ENCODE measurements around the gene KCNQ1.

The KCNQ1 gene

DNA sequence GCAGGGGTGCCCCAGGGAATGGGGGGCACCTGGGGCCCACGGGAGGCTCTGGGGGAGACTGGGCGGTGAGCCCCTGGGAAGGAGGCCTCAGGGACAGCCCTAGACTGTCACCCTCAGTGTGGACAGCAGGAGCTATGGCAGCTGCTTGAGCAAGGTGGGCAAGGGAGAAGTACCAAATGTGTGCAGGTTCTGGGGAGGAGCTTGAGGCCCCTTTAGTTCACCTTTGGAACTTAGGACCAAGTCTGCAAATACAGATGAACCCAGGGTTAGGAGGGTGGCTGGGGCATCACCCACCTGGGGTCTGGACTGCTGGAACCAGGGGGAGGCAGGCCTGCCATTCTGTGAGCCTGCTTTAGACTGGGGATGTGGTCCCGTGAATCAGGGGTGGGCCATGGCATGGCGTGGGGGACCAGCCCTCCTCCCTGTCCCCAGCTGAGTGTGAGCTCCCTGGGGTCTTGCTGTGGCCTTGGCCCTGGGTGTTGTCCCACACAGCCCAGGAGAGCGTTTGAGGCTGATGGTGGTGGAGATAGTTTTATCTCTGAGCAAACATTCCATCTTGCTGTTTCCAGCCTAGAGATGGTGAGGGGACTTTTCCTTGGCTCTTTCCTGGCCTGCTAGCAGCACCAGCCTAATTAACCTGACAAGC, 122.3 kb downstream of the KCNQ1 start:
- DNase-seq (ENCODE audit: low read depth, low spot score), result no peak

DNA sequence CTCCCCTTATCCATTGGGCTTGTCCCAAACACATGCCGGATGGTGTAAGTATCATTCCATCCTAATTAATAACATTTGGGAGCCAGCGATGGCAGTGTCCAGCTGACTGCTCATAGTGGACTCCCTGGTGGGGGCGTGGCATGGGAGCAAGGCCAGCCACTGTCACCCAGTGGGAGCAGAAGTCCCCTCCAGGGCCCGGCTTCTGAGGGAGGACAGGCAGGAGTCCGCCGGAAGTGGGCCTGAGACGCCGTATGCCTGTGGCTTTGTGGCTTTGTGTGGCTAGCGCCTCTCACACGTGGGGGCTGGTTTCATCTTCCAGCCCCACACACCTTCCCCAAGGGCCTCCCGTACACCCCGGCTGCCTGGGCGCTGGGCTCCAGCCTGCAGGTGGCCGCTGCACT, 124.5 kb downstream of the KCNQ1 start:
- DNase-seq (ENCODE audit: low read depth, low spot score), result no peak

DNA sequence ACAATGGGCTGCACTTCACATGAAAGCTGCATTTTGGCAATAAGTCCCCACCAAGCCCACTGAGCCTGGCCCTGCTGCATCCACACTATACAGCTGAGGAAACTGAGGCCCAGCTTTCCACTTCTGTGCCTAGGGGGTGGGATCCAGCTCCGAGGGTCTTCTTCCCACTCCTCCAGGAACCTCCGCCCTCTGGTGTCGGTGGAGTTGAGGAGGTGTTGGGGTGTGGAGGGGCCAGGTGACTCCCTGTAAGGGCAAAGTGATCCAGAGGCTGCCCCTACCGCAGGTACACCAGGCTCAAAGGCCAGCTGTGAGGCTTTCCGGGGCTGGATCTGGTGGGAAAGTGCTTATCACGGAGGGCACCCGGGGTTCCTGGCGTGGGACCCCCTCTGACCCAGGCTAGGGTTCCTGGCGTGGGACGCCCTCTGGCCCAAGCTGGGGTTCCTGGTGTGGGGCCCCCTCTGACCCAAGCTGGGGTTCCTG, 125.0 kb downstream of the KCNQ1 start:
- DNase-seq (ENCODE audit: low read depth, low spot score), result no peak

DNA sequence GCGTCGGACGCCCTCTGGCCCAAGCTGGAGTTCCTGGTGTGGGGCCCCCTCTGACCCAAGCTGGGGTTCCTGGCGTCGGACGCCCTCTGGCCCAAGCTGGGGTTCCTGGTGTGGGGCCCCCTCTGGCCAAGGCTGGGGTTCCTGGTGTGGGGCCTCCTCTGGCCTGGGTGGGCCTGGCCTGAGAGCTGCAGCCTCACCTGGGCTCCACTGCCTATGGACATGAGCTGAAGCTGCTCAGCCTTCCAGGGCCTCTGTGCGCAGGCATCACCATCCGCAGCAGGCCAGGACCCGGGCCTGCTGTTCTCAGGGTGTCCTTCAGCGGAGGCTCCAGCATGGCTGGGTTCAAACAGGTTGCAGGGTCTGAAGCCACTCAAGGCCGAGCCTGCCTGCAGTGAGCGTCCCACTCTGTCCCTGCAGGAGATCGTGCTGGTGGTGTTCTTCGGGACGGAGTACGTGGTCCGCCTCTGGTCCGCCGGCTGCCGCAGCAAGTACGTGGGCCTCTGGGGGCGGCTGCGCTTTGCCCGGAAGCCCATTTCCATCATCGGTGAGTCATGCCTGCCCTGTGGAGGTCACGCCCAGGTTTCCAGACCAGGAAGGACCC, 125.5 kb downstream of the KCNQ1 start:
- DNase-seq (ENCODE audit: low read depth, low spot score), result no peak

GRCh38 chr11:2570841-2571597, 126.2 kb downstream of the KCNQ1 start:
- DNase-seq (ENCODE audit: low read depth, low spot score), result no peak

GRCh38 chr11:2571598-2572281, 126.9 kb downstream of the KCNQ1 start:
- no peak for DNase-seq (ENCODE audit: low read depth, low spot score)

DNA sequence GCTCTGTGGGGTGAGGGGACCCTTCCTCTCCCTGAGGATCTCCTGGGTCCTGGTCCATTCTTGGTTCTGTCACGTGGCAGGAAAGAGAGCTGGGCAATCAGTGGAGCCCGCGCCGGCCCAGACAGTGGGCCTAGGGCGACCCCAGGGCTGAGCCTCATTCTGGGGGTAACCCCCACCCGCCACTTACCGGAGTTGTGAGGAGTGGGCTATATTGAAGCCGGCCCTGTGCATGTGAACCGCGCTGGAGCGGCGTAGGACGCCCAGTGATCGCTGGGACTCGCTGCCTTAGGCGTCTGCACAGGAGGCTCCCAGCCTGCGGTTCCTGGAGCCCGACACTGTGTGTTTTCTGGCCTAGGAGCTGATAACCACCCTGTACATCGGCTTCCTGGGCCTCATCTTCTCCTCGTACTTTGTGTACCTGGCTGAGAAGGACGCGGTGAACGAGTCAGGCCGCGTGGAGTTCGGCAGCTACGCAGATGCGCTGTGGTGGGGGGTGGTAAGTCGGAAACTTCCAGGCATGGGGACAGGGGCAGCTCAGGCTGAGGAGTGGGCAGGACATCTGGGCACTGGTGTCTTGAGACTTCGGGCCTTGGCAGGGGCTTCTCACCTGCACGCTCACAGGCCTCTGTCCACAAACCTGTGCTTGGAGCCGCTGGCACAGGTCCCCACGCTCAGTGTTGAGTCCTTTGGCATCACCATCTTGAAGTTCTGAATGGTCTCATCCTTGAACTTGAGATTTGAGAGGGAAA, 127.9 kb downstream of the KCNQ1 start:
- DNase-seq (ENCODE audit: low read depth, low spot score), result no peak

GRCh38 chr11:2573240-2574042, 128.6 kb downstream of the KCNQ1 start:
- no peak for DNase-seq (ENCODE audit: low read depth, low spot score)

GRCh38 chr11:2574043-2574552, 129.3 kb downstream of the KCNQ1 start:
- DNase-seq (ENCODE audit: low read depth, low spot score), result no peak

- no peak for DNase-seq (ENCODE audit: low read depth, low spot score)
Observed at GRCh38 chr11:2574553-2575535, 130.0 kb downstream of the KCNQ1 start.

- no peak for DNase-seq (ENCODE audit: low read depth, low spot score)
Observed at GRCh38 chr11:2575591-2576051, 130.8 kb downstream of the KCNQ1 start.

DNA sequence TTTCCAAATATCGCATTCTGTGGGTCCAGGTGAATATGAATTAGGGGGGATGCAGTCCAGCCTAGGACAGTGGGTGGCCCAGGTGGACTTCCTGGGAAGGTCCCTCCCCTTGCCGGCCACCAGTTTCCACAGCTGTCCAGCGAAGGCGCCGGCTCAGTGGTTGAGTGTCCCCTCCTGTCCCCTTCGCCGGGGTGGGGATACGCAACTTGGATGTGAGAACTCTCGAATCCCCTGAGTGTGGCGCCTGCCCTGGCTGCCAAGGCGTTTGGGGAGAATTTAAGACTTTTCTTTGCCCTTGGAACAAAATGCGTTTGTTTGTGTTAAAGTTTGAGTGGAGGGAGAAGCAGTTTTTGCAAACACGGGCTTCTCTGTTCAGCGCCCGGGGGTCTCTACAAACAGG, 131.3 kb downstream of the KCNQ1 start:
- no peak for DNase-seq (ENCODE audit: low read depth, low spot score)

DNA sequence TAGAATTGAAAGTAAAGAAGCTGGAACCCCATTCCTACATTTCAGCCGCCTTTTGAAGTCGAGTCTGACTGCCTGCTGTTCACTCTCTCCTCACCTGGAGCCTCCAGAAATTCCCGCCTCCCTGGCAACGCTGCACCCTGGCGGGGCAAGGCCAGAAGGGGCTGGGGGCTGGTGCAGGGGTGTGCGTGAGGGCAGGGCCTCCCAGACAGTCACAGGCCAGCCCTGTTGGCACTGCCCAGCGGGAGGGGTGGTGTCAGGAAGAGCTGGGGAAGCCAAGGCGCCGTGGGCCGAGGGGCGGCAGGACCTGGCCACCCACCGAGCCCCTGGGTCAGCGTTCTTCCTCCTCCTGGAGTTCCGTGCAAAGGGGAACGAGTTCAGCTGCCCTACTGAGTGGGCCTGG, 131.7 kb downstream of the KCNQ1 start:
- no peak for DNase-seq (ENCODE audit: low read depth, low spot score)

GRCh38 chr11:2577031-2577990, 132.5 kb downstream of the KCNQ1 start:
- no peak for DNase-seq (ENCODE audit: low read depth, low spot score)

- DNase-seq (ENCODE audit: low read depth, low spot score), result no peak
Observed at GRCh38 chr11:2577991-2578928, 133.5 kb downstream of the KCNQ1 start.

DNA sequence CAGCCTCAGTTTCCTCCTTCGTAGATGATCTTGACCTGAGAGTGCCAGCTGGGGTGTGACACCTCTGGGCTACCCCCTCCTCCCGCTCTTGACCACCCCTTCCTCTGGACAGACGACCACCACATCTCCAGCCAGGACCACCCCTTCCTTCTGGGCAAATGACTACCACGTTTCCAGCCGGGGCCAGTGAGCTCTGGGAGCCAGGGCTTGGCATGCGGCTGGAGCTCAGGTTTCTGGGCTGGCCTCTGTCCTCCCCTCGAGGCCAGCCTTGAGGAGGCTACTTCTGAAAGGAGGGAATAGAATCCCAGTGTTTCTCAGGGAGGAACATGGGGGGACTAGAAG, 134.1 kb downstream of the KCNQ1 start:
- no peak for DNase-seq (ENCODE audit: low read depth, low spot score)

All from activated CD4-positive, CD25-positive, alpha-beta regulatory T cell treated with anti-CD3 and anti-CD28 coated beads, Interleukin-2, amount 50 U/mL, for 16 hours (primary cell).